ENCODE results near the gene CHURC1. TPM values are rescaled to one million over a fixed set of nuclear protein-coding genes. Genes with fewer than 3 reads are reported as not detected.
"Not testable (repeated sequence)": the region's sequence is repeated elsewhere in the genome, so short reads cannot be mapped to it uniquely, and the experiment has no call there.

CHURC1 gene
- total RNA-seq, 1 donor from 2014 or later: 59.8 TPM

DNA sequence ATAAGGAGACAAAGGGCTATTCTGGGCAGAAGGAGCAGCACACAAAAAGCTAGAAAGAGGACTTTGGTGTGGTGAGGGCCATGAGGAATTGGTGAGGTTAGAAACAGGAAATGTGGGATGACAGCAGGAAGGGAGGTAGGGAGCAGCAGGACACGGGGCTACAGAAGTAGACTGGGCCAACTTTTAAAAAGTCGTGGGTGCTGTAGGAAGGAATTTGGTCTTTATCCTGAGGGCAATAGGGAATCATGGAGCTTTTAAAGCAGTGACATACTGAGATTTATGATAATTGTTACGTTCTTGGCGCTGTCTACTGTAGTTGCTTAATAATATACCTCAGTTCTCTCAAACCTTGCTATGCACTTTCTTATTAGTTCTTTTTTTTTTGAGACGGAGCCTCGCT lies 8.2 kb upstream of the CHURC1 start:
- H4K20me1 ChIP-seq (ENCODE audit: low read depth): no peaks in the 10 kb centered on the region
- no peak overlapping the region for H3K27ac Mint-ChIP-seq

GRCh38 chr14:64910847-64911495 lies 3.3 kb upstream of the CHURC1 start:
- Histone ChIP-seq H2AFZ (replicated peaks) (no peak overlapping the region), H4K20me1 (ENCODE audit: low read depth) (peaks cover 12% of the 10 kb centered on the region), H3K9ac (no peak overlapping the region), H3K79me2 (ENCODE audit: low read depth) (peaks cover 17% of the 10 kb centered on the region), H3K27me3 (no peaks in the 10 kb centered on the region), H3K27ac (no peak overlapping the region), H3K4me2 (no peak overlapping the region), H3K4me3 (no peak overlapping the region), H3K4me1 (peaks cover 10% of the 10 kb centered on the region), H3K9me3 (ENCODE audit: low read depth) (no peaks in the 10 kb centered on the region), H3K36me3 (no peaks in the 10 kb centered on the region), H3F3A (ENCODE audit: low read depth) (peaks cover 8% of the 10 kb centered on the region)
- H3K36me3 Mint-ChIP-seq: no peaks in the 10 kb centered on the region
- peaks cover 2% of the 10 kb centered on the region for H3K27me3 Mint-ChIP-seq (ENCODE audit: insufficient read depth, low read depth)
- no peaks in the 10 kb centered on the region for H3K9me3 Mint-ChIP-seq
- no peak overlapping the region for H3K4me3 Mint-ChIP-seq
- TF ChIP-seq EZH2phosphoT487 (IDR thresholded peaks at IDR 0.05): no peak
- TF ChIP-seq CTCF (IDR thresholded peaks at IDR 0.05): peak; percentile 72
- no peak for TF ChIP-seq EZH2 (IDR thresholded peaks at IDR 0.05)
- DNase-seq (ENCODE audit: low spot score): peak; percentile 42
- no peak overlapping the region for H3K27ac Mint-ChIP-seq
- H3K4me1 Mint-ChIP-seq: peaks cover 14% of the 10 kb centered on the region

More for the DNA sequence above, 8.2 kb upstream of the CHURC1 start:
- H3F3A ChIP-seq (ENCODE audit: low read depth): no peaks in the 10 kb centered on the region
- no peak overlapping the region for H3K27ac ChIP-seq
- Mint-ChIP-seq H3K27me3 (ENCODE audit: insufficient read depth, low read depth) (no peaks in the 10 kb centered on the region), H3K4me1 (no peaks in the 10 kb centered on the region), H3K4me3 (no peak overlapping the region), H3K36me3 (no peaks in the 10 kb centered on the region), H3K9me3 (no peaks in the 10 kb centered on the region)
- no peak for DNase-seq (ENCODE audit: low spot score)
- H3K36me3 ChIP-seq: no peaks in the 10 kb centered on the region
- no peaks in the 10 kb centered on the region for H3K27me3 ChIP-seq
- no peak overlapping the region for H3K4me2 ChIP-seq
- H2AFZ ChIP-seq (replicated peaks): no peak overlapping the region
- TF ChIP-seq EZH2 (IDR thresholded peaks at IDR 0.05): no peak
- no peaks in the 10 kb centered on the region for H3K79me2 ChIP-seq (ENCODE audit: low read depth)
- no peaks in the 10 kb centered on the region for H3K9me3 ChIP-seq (ENCODE audit: low read depth)
- H3K4me1 ChIP-seq: no peaks in the 10 kb centered on the region
- H3K9ac ChIP-seq: no peak overlapping the region
- no peak overlapping the region for H3K4me3 ChIP-seq

DNA sequence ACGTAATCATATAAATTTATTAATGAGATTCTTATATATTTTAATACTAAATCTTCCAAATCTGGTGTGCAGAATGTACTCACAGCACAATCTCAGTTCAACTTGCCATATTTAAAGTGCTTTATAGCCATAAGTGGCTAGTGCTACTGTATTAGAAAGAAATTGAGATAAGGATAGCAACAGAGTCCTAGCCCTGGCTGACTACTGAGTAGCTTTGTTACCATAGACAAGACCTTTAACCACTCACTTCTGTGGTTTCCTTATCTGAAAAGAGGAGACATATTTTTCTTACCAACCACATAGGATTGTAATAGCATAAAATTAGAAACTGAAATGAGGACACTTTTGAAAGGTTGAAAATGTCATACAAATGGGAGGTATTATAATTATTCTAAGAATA lies 2.0 kb upstream of the CHURC1 start:
- TF ChIP-seq CTCF (IDR thresholded peaks at IDR 0.05) (no peak), EZH2 (IDR thresholded peaks at IDR 0.05) (no peak), EZH2phosphoT487 (IDR thresholded peaks at IDR 0.05) (no peak)
- no peak overlapping the region for H3K4me3 Mint-ChIP-seq

GRCh38 chr14:64913477-64913876 lies 778 bp upstream of the CHURC1 start:
- DNase-seq (ENCODE audit: low spot score); H3K36me3 ChIP-seq; H3K4me2 ChIP-seq; H3K4me1 ChIP-seq; H3K9me3 ChIP-seq (ENCODE audit: low read depth); H3K36me3 Mint-ChIP-seq; H3F3A ChIP-seq (ENCODE audit: low read depth); H3K27ac ChIP-seq; H3K27me3 Mint-ChIP-seq (ENCODE audit: insufficient read depth, low read depth); H3K27me3 ChIP-seq; H3K9ac ChIP-seq; H3K9me3 Mint-ChIP-seq; H3K4me3 ChIP-seq: not testable (repeated sequence)
- Mint-ChIP-seq H3K4me3 (peak overlapping the region; percentile 87), H3K4me1 (peaks cover 17% of the 10 kb centered on the region), H3K27ac (peak overlapping the region; percentile 78)
- Histone ChIP-seq H3K79me2 (ENCODE audit: low read depth) (peaks cover 31% of the 10 kb centered on the region), H2AFZ (replicated peaks) (peak overlapping the region; percentile 99), H4K20me1 (ENCODE audit: low read depth) (peaks cover 12% of the 10 kb centered on the region)

More for the DNA sequence above, 2.0 kb upstream of the CHURC1 start:
- H3K9me3 Mint-ChIP-seq: no peaks in the 10 kb centered on the region
- Histone ChIP-seq H3K4me1 (peaks cover 10% of the 10 kb centered on the region), H3K36me3 (no peaks in the 10 kb centered on the region), H3K9me3 (ENCODE audit: low read depth) (no peaks in the 10 kb centered on the region), H4K20me1 (ENCODE audit: low read depth) (peaks cover 12% of the 10 kb centered on the region), H3F3A (ENCODE audit: low read depth) (peaks cover 8% of the 10 kb centered on the region), H3K4me2 (no peak overlapping the region), H3K9ac (no peak overlapping the region), H3K27ac (no peak overlapping the region), H2AFZ (replicated peaks) (no peak overlapping the region), H3K27me3 (no peaks in the 10 kb centered on the region), H3K4me3 (no peak overlapping the region), H3K79me2 (ENCODE audit: low read depth) (peaks cover 28% of the 10 kb centered on the region)
- peaks cover 1% of the 10 kb centered on the region for H3K36me3 Mint-ChIP-seq
- H3K4me1 Mint-ChIP-seq: peaks cover 17% of the 10 kb centered on the region
- no peak for DNase-seq (ENCODE audit: low spot score)
- no peak overlapping the region for H3K27ac Mint-ChIP-seq
- H3K27me3 Mint-ChIP-seq (ENCODE audit: insufficient read depth, low read depth): peaks cover 2% of the 10 kb centered on the region

All from neural progenitor cell (in vitro differentiated cells).